Erythroblast (primary cell): ENCODE data around the gene MNX1.

Source experiments
- DNase-seq, 2 experiments: peaks; one replicate each; lab custom pipeline; 2025; lab: John Stamatoyannopoulos, UW
- GATA1 ChIP-seq: IDR thresholded peaks from 2 replicates; pipeline ENCODE4 v1.6.1; 2011; ENCODE audit warnings: low read depth, mild to moderate bottlenecking, control low read depth, low read length, moderate library complexity
- POLR2A ChIP-seq: IDR thresholded peaks from 2 replicates; pipeline ENCODE4 v1.6.1; 2011; ENCODE audit warnings: mild to moderate bottlenecking, low read length

The MNX1 gene

DNA sequence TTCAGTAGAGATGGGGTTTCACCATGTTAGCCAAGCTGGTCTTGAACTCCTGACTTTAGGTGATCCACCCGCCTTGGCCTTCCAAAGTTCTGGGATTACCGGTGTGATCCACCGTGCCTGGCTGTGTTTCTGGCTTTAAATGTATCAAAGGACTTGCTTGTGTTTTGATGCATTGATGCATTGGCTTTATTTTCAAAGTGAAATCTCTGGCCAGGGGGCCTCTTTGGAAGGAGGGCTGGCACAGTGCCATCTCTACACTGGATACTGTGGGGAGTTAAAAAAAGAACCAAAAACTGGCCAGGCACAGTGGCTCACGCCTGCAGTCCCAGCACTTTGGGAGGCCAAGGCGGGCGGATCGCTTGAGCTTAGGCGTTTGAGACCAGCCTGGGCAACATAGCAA, 16.0 kb downstream of the MNX1 start:
- DNase-seq: no peak
- TF ChIP-seq POLR2A (no peak), GATA1 (no peak)

DNA sequence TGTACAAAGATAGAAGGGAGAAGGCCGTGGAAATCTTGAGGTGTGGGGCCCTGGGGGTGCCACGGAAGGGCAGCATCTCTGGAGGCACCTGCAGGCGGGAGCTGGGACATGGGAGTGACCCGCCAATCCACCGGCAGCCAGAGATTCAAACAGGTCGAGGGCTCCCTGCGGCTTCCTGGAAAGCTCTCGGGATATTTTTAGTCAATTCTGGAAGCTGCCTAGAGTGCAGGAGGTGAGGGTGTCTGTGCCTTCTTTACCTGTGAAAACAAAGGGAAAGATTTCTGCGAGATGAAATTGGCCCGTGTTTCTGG, 16.6 kb downstream of the MNX1 start:
- DNase-seq: no peak
- TF ChIP-seq GATA1 (no peak), POLR2A (no peak)

DNA sequence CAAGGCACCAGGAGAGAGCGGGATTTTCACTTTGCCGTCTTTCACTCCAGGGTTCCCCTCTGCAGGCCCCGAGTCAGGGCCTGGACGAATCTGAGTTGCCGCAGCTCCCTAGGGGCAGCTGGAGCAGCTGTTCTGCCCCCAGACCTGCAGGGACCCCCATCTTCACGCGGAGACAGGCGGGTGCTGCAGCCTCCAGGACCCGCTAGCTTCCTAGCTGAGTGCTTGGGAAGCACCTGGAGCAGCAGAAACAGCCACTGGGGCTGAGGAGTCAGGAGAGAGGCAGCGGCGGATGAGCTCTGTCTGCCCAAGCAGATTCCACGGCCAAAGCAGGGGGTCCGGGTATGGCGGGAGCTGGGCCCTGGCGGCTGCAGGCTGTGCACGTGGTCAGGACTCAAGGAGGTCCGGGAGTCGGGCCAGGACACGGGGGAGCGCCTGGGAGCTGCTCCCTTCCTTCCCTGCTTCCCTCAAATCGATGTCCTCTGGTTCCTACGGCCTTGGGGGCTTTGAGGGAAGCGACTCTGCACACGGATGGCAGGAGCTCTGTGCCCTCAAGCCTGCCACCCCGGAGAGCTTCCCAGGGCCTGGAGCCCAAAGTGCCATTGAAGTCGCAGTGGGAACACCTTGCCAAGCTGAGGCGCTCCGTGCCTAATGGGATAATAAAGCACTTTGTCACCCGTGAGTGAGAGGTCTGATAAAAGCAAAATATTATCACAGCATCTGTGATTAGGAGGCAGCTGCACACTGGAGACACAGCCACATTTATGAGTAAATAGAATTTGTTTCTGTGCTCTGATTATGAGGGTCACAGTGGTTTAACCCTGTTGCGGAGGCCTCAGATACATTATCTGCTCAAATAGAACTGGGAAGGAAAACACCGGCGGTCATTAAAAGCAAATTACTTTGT, 17.2 kb downstream of the MNX1 start:
- DNase-seq: no peak
- TF ChIP-seq GATA1: no peak
- TF ChIP-seq POLR2A: no peak

DNA sequence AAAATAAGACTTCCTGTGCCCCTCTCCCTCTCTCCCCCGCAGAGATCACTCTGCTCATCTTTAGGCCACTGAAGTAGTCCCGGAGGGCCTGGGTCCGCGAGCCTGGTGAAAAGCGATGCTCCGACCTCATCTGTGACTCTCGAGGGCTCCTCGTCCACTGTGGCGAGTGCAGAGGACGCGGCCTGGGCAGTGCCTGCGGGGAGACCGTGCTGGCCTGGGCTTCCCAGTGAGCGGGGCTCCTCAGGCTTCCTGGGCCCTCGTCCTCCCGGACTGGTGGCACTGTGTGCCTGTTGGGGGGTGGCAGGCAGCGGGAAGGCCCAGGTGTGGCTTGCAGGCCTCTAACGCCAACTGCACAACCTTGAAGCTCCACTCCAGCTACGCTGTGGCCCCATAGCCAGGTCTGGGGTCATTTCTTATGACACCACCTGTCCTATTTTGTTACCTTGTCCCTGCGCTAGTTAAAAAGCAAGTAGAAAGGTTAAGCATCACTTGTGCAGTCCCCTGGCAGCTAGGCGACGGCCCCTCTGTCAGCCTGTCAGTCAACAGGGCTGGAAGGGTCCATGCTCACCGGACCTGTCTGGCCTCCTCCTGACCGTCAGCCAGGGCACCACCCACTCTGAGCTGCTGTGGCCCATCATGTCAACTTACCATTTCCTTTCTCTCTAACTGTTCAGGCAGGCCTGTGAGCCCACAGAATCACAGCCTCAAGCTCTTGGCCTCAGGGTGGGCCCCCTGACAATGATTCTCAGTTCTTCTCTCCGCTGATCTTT, 20.5 kb downstream of the MNX1 start:
- DNase-seq: no peak
- TF ChIP-seq POLR2A: no peak
- no peak for TF ChIP-seq GATA1

DNA sequence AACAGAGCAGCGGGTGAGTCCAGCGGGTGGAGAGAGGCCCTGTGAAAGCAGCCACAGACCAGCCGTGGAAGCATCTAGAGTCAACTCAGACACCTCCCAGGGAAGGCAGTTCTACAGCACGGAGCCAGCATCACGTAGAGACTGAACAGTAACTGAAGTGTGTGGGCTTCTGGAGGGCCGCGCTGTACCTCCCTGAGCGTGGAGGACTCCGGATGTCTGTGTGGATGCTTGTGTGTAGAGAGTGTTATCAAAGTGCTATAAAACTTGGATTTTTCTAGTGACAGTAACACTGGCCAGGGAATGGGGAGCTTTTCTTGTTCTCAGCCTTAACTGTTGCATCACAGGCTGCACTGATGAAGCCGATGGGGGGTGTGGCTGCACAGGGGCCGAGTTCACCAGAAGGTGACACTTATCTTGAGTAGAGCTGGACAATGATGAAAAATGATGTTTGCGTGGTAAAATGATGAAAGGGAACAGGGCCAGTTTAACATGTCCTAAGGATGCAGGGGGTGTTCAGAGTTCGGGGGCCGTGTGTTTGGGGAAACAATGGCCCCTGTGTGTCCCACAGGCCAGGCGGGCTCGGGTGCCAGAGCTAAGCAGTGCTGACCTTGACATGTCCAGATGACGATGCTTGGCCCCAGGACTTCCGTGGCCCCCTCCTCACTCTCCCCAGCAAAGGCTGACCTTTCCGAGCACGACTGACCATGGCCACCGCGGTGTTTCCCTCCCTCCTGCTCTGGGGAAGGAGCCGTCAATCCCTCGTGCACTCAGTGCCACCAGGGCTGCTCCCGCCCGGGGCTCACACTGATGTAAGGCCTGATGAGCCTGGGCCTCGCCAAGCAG, 21.9 kb downstream of the MNX1 start:
- DNase-seq: no peak
- TF ChIP-seq POLR2A: no peak
- no peak for TF ChIP-seq GATA1

DNA sequence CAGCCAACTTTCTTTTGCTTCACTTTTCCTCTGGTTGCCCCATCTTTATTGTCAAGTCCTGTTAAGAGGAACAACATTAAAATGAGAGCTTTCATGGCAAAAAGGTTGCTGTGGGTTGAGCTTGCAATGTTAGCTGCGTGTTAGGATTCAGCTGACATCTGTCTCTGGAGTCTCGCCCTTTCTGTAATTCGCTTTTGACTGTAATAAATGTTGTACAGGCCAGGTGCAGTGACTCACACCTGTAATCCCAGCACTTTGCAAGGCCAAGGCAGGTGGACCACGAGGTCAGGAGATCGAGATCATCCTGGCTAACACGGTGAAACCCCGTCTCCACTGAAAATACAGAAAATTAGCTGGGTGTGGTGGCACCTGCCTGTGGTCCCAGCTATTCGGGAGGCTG, 24.1 kb downstream of the MNX1 start:
- no peak for TF ChIP-seq GATA1
- TF ChIP-seq POLR2A: no peak
- no peak for DNase-seq

DNA sequence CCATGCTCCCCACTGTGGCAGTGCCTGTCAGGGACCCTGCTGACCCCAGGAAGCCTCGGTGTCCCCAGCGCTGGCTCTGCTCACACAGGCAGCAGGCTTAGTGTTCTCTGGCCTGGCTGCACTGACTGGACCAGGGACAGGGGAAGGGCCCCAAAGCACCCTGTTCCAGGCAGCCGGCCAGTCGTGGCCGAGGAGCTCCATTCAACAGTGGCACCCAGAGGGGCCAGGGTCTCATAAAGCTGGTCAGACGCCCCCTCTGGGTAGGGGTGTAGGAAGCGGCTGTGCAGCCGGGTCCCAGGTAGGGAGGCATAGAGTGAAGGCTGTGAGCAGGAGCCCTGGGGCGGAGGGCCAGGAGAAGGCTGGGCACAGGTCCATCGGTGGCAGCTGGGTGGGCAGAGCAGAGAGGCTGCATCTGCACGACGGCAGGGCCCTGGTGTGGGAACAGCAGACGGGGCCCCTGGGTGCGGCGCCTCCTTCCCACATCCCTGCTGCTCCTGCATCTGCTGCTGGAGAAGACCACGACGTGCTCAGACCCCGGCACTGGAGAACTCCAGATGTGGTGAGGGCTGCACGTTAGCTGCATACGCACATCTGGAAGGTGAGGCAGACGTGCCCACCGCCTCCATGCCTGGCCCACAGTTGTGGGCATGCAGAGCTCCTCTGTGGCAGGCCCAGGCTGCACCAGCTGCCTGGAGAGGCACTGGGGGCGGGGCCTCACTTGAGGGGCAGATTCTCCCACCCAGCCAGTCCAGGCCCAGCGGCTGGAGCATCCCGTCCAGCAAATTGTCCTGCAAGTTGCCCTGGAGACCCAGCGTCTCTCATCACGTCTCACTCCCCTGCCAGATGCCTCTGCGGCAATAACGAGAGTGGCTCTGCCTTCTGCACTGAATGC, 25.1 kb downstream of the MNX1 start:
- TF ChIP-seq GATA1 (no peak), POLR2A (no peak)
- no peak for DNase-seq

DNA sequence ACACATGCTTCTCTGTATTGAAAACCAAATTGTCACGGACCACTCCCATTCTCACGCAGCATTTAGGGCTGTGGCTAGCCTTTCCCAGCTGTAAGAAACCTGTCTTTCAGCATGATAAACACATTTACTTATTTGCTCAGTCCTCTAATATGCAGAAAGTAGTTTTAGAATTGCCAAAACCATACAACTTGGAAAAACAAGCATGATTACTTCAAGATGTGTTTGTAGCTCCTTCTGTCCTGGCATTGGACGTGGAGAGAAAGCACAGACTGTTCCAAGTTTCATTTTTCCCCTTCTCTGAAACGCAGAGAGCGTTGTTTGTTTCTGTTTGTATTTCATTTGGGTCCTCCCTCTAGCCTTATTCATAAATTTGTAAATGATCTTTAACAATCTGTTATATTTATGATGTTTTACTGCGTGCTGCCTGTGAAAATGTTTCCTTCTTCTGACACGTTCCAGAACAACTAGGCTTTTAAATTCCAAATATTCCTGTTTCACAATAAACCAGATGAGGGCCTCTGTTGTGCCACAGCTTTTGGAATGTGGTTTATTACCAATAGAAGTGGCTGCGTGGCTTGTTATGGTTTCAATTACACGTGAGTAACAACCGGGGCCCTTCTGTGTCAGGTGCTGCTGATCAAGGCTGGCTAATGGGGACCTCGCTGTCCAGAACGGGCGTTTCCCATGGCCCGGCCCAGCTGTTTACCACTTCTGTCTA, 26.1 kb downstream of the MNX1 start:
- TF ChIP-seq POLR2A (no peak), GATA1 (no peak)
- DNase-seq: no peak

DNA sequence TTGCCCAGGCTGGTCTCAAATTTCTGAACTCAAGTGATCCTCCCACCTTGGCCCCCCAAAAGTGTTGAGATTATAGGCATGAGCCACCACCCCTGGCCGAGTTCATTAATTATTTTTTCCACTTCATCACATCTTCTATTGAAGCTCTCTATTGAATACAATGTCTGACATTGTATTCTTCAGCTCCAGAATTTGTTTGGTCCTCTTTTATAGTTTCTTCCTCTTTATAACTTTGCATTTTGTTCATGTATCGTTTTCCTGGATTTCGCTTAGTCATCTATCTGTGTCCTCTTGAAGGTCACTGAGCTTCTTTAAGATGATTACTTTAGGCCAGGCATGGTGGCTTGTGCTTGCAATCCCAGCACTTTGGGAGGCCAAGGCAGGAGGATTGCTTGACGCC, 30.8 kb downstream of the MNX1 start:
- TF ChIP-seq POLR2A: no peak
- no peak for TF ChIP-seq GATA1
- no peak for DNase-seq

DNA sequence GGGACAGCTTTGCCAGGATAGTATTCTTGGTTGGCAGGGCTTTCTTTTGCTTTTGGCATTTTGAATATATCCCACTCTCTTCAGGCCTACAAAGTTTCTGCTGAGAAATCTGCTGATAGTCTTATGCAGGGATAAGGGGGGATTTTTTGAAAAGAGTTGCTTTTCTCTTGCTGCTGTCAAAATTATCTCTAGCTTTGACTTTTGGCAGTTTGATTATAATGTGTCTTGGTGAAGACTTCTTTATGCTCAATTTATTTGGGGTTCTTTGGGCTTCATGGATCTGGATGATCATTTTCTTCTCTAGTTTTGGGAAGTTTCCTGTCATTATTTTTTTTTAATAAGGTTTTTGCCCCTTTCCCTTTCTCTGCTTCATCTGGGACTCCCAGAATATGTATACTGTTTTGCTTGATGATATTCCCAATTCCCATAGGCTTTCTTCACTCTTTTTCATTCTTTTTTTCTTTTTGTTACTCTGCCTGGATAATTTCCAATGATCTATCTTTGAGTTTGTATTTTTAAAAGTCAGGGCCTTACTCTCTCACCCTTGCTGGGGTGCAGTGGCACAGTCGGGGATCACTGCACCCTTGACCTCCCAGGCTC, 31.4 kb downstream of the MNX1 start:
- TF ChIP-seq GATA1 (no peak), POLR2A (no peak)
- DNase-seq: no peak

DNA sequence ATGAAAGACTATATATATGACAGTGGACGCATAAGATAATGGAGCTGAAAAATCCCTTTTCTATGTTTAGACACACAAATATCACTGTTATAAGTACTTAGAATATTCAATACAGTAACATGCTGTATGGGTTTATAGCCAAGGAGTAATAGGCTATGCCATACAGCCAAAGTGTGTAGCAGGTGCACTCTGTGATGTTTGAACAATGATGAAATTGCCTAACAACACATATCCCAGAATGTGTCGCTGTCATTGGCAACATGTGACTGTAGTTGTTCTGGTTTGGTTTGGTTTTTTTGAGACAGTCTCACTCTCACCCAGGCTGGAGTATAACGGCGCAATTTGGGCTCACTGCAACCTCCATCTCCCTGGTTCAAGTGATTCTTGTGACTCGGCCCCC, 34.8 kb downstream of the MNX1 start:
- TF ChIP-seq GATA1 (no peak), POLR2A (no peak)

DNA sequence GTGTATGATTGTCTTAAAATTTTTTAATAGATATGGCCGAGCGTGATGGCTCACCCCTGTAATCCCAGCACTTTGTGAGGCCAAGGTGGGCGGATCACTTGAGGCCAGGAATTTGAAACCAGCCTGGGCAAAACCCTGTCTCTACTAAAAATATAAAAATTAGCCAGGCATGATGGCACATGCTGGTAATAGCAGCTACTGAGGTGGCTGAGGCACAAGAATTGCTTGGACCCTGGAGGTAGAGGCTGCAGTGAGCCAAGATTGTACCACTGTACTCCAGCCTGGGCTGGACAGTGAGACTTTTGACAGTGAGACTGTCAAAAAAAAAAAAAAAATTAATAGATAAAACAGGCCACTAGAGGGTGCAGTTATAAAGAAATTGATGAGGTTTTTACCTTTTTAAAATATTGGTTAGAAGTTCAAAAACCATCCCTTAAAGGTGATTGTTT, 40.5 kb downstream of the MNX1 start:
- no peak for TF ChIP-seq POLR2A
- TF ChIP-seq GATA1: no peak
- peak in 1 of 2 experiments; percentile 22 for DNase-seq

More for the DNA sequence above, 34.8 kb downstream of the MNX1 start:
- DNase-seq: no peak
